Measurements from ENCODE around the gene DNAAF1. TPM values are rescaled to one million over a fixed set of nuclear protein-coding genes. Genes with fewer than 3 reads are reported as not detected.

DNAAF1 gene
- not detected in 2 replicates for total RNA-seq

- TF ChIP-seq CTCF (conservative IDR thresholded peaks at IDR 0.05; ENCODE audit: low read depth, low read length) = no peak
- DNase-seq (ENCODE audit: low read depth) = no peak
- H3K4me3 ChIP-seq (ENCODE audit: low read depth, low read length) = peak within 1 kb of the TSS; percentile 69
Measured at GRCh38 chr16:84144859-84145639, at the start of gene DNAAF1, which contains the start of gene HSDL1. DNAAF1 (plus strand) TSS chr16:84145308; CDS start chr16:84145441, 133 bp downstream. HSDL1 (minus strand) TSS chr16:84145177; CDS start chr16:84131321, 13,856 bp downstream.

GRCh38 chr16:84095466-84095865 lies 49.6 kb upstream of the DNAAF1 start:
- DNase-seq (ENCODE audit: low read depth) = no peak
- TF ChIP-seq CTCF (conservative IDR thresholded peaks at IDR 0.05; ENCODE audit: low read depth, low read length) = no peak
- no peak overlapping the region for H3K4me3 ChIP-seq (ENCODE audit: low read depth, low read length)

- no peak for TF ChIP-seq CTCF (conservative IDR thresholded peaks at IDR 0.05; ENCODE audit: low read depth, low read length)
- no peak overlapping the region for H3K4me3 ChIP-seq (ENCODE audit: low read depth, low read length)
- DNase-seq (ENCODE audit: low read depth) = no peak
Measured at GRCh38 chr16:84096447-84097005, 48.6 kb upstream of the DNAAF1 start.

- H3K4me3 ChIP-seq (ENCODE audit: low read depth, low read length) = no peak overlapping the region
- no peak for TF ChIP-seq CTCF (conservative IDR thresholded peaks at IDR 0.05; ENCODE audit: low read depth, low read length)
- no peak for DNase-seq (ENCODE audit: low read depth)
Measured at GRCh38 chr16:84098939-84099338, 46.2 kb upstream of the DNAAF1 start.

- DNase-seq (ENCODE audit: low read depth) = no peak
- H3K4me3 ChIP-seq (ENCODE audit: low read depth, low read length) = no peak overlapping the region
- no peak for TF ChIP-seq CTCF (conservative IDR thresholded peaks at IDR 0.05; ENCODE audit: low read depth, low read length)
Measured at GRCh38 chr16:84103678-84104077, 41.4 kb upstream of the DNAAF1 start.

GRCh38 chr16:84104231-84104630 lies 40.9 kb upstream of the DNAAF1 start:
- no peak for TF ChIP-seq CTCF (conservative IDR thresholded peaks at IDR 0.05; ENCODE audit: low read depth, low read length)
- DNase-seq (ENCODE audit: low read depth) = no peak
- no peak overlapping the region for H3K4me3 ChIP-seq (ENCODE audit: low read depth, low read length)
